ENCODE data around the gene IPO13.

DNA sequence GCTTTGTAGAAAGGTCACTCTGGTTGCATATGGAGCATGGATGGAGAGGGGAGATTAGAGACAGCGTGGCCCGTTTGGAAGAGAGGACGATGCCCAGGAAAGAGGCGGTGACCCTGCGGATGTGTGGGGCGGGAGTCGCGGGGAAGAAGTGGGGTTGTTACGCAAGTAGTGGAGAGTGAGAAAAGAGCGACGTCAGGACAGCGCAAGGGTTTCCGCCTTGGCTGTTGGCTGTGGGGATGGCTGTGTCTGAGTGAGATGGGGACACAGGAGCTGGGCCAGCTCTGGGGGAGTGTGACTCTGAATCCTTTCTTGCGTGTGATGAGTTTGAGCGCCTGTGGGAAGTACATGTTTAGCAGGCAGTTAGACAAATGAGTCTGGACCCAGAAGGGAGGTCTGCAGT, 36.1 kb downstream of the IPO13 start:
- TF ChIP-seq, protein P1, sequence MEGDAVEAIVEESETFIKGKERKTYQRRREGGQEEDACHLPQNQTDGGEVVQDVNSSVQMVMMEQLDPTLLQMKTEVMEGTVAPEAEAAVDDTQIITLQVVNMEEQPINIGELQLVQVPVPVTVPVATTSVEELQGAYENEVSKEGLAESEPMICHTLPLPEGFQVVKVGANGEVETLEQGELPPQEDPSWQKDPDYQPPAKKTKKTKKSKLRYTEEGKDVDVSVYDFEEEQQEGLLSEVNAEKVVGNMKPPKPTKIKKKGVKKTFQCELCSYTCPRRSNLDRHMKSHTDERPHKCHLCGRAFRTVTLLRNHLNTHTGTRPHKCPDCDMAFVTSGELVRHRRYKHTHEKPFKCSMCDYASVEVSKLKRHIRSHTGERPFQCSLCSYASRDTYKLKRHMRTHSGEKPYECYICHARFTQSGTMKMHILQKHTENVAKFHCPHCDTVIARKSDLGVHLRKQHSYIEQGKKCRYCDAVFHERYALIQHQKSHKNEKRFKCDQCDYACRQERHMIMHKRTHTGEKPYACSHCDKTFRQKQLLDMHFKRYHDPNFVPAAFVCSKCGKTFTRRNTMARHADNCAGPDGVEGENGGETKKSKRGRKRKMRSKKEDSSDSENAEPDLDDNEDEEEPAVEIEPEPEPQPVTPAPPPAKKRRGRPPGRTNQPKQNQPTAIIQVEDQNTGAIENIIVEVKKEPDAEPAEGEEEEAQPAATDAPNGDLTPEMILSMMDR (IDR thresholded peaks at IDR 0.05): no peak
- no peak for TF ChIP-seq POLR2A (IDR thresholded peaks at IDR 0.05)
